Measurements from ENCODE around the gene CHID1.

CHID1 gene

DNA sequence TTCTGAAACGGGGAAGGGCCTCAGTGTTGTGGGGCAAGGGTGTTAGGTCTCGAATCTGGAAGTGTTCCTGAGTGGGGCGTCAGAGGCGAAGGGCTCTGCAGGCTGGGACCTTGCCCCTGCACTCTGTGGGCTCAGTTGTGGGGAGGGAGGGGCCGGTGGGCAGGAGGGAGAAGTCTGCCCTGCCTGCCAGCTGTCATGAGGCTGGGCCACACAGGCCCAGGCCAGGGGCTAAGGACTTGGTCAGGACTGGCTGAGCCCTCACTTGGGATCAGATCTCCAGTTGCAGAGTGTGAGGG is 82.8 kb downstream of the CHID1 start, which contains the start of gene CRACR2B:
Gene CRACR2B, plus strand, starts transcription at position 23 of the 296 bp plus-strand sequence. CDS start 689 bp downstream, outside the sequence.
- peak within 1 kb of the TSS; percentile 61 for H4K8ac ChIP-seq (ENCODE audit: low read depth, low read length)
- H3K23ac ChIP-seq (ENCODE audit: low read length), result no peak within 1 kb of the TSS
- peaks cover 7% of the 10 kb centered on the region for H3K9me3 ChIP-seq (ENCODE audit: insufficient read depth, low read depth, low read length)
- H3K79me1 ChIP-seq (ENCODE audit: low read length), result peaks cover 14% of the 10 kb centered on the region
- H3K36me3 ChIP-seq (ENCODE audit: control insufficient read depth in 1 of 2, insufficient read depth in 2 of 2, low read length in 2 of 2), result peaks cover 17 to 18% of the 10 kb centered on the region in 2 experiments
- no CpG with 5 or more reads among the region's 5 CpGs for WGBS (ENCODE audit: extremely low coverage, insufficient coverage, insufficient read length)
- H3K18ac ChIP-seq (ENCODE audit: low read length), result no peak within 1 kb of the TSS
- H3K27me3 ChIP-seq (ENCODE audit: insufficient read depth, low read length), result peaks cover 33% of the 10 kb centered on the region
- H4K91ac ChIP-seq (ENCODE audit: low read depth, low read length), result peak within 1 kb of the TSS; percentile 48
- H3K4me1 ChIP-seq (ENCODE audit: control insufficient read depth in 1 of 2, insufficient read depth in 2 of 2, low read length in 2 of 2), result peaks cover 39 to 43% of the 10 kb centered on the region in 2 experiments
- no peak within 1 kb of the TSS for H4K12ac ChIP-seq (ENCODE audit: low read depth, low read length)
- no peak within 1 kb of the TSS for H3K27ac ChIP-seq (ENCODE audit: low read depth, low read length)
- H3K14ac ChIP-seq (ENCODE audit: low read length), result peak within 1 kb of the TSS; percentile 22
- no peak within 1 kb of the TSS for H3K9ac ChIP-seq (ENCODE audit: low read length)
- H2BK5ac ChIP-seq (ENCODE audit: low read depth, low read length, poor library complexity), result no peak within 1 kb of the TSS
- H2BK12ac ChIP-seq (ENCODE audit: low read length), result peak within 1 kb of the TSS; percentile 20
- DNase-seq, result no peak
- peaks cover 2% of the 10 kb centered on the region for H3K79me2 ChIP-seq (ENCODE audit: control insufficient read depth, insufficient read depth, low read length, poor library complexity)
- peak within 1 kb of the TSS; percentile 17 for H2AFZ ChIP-seq (ENCODE audit: insufficient read depth, low read length, poor library complexity)
- H2BK120ac ChIP-seq (ENCODE audit: insufficient read depth, low read length, poor library complexity), result peak within 1 kb of the TSS; percentile 18
- H3K4me2 ChIP-seq (ENCODE audit: low read length), result peak within 1 kb of the TSS; percentile 64
- peak within 1 kb of the TSS; percentile 53 for H3K4me3 ChIP-seq (ENCODE audit: low read depth, low read length)
- H3K4ac ChIP-seq (ENCODE audit: low read depth, low read length), result no peak within 1 kb of the TSS
- peak within 1 kb of the TSS; percentile 18 for H2AK5ac ChIP-seq (ENCODE audit: low read length)

DNA sequence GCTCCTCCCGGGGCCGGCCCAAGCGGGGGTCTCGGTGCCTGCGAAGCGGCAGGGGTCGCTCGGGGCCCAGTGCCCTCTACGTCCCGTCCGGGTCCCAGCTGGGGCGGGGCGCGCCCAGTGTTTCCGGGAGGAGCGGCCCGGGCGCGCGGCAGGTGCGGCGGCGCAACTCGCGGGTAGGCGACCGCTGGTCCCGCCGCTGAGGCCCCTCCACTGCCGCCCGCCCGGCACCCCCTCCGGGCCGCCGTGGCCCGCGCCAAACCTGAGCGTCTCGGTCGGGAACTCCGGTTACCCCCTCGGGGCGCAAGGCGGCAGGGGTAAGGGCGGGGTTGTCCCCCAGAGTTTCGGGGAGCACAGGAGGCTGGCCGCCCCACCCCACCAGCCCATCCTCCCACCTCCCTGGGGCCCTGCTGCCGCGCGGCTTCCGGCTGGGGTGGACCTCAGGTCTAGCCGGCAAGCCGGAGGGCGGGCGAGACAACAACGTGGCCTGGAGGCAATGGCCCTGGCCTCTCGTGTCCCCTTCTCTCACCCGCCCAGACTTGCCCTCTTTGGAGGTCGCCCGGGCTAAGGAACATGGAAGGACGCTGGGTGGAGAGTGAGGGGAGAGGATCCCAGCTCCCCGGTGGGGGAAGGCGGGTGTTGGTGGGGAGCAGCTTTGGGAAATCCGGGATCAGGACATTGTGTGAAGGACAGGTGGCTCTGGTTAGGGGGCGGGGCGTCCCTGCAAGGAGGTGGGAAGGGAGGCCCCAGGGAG is 83.3 kb downstream of the CHID1 start:
- no peak overlapping the region for H2BK5ac ChIP-seq (ENCODE audit: low read depth, low read length, poor library complexity)
- no CpG with 5 or more reads among the region's 66 CpGs for whole genome bisulfite sequencing (ENCODE audit: extremely low coverage, insufficient coverage, insufficient read length)
- DNase-seq, result peak in 1 of 2 donors; percentile 29
- peaks cover 33% of the 10 kb centered on the region for H3K27me3 ChIP-seq (ENCODE audit: insufficient read depth, low read length)
- H3K23ac ChIP-seq (ENCODE audit: low read length), result no peak overlapping the region
- peak overlapping the region; percentile 53 for H3K4me3 ChIP-seq (ENCODE audit: low read depth, low read length)
- peaks cover 7% of the 10 kb centered on the region for H3K9me3 ChIP-seq (ENCODE audit: insufficient read depth, low read depth, low read length)
- peaks cover 20% of the 10 kb centered on the region in 2 experiments for H3K36me3 ChIP-seq (ENCODE audit: control insufficient read depth in 1 of 2, insufficient read depth in 2 of 2, low read length in 2 of 2)
- peak overlapping the region; percentile 20 for H2BK12ac ChIP-seq (ENCODE audit: low read length)
- no peak overlapping the region for H3K4ac ChIP-seq (ENCODE audit: low read depth, low read length)
- peak overlapping the region; percentile 48 for H4K91ac ChIP-seq (ENCODE audit: low read depth, low read length)
- H3K79me1 ChIP-seq (ENCODE audit: low read length), result peaks cover 10% of the 10 kb centered on the region
- H2AK5ac ChIP-seq (ENCODE audit: low read length), result no peak overlapping the region
- H3K4me1 ChIP-seq (ENCODE audit: control insufficient read depth in 1 of 2, insufficient read depth in 2 of 2, low read length in 2 of 2), result peaks cover 36 to 40% of the 10 kb centered on the region in 2 experiments
- H3K18ac ChIP-seq (ENCODE audit: low read length), result no peak overlapping the region
- H4K8ac ChIP-seq (ENCODE audit: low read depth, low read length), result peak overlapping the region; percentile 61
- peak overlapping the region; percentile 18 for H2BK120ac ChIP-seq (ENCODE audit: insufficient read depth, low read length, poor library complexity)
- H2AFZ ChIP-seq (ENCODE audit: insufficient read depth, low read length, poor library complexity), result peak overlapping the region; percentile 17
- peak overlapping the region; percentile 64 for H3K4me2 ChIP-seq (ENCODE audit: low read length)
- H3K14ac ChIP-seq (ENCODE audit: low read length), result peak overlapping the region; percentile 22
- no peak overlapping the region for H3K9ac ChIP-seq (ENCODE audit: low read length)
- H3K79me2 ChIP-seq (ENCODE audit: control insufficient read depth, insufficient read depth, low read length, poor library complexity), result peaks cover 2% of the 10 kb centered on the region
- no peak overlapping the region for H3K27ac ChIP-seq (ENCODE audit: low read depth, low read length)
- no peak overlapping the region for H4K12ac ChIP-seq (ENCODE audit: low read depth, low read length)

DNA sequence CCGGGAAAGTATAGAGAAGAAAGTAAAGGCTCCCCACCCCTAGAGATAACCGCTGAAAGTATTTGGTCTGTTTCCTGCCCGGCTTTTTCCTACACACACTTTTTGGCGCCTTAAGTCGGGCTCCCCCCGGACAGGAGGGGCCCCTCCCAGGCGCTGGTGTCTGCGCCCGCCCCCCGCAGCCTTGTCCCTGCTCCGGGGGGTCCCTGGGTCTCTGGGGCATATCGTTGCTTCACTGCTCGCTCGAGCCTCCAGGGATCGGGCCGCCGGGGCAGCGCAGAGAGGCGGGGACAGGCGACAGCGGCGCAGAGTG is 83.8 kb downstream of the CHID1 start:
- Histone ChIP-seq H3K79me1 (ENCODE audit: low read length) (peaks cover 8% of the 10 kb centered on the region), H2BK5ac (ENCODE audit: low read depth, low read length, poor library complexity) (no peak overlapping the region), H4K8ac (ENCODE audit: low read depth, low read length) (peak overlapping the region; percentile 61), H4K12ac (ENCODE audit: low read depth, low read length) (no peak overlapping the region), H3K4me1 (ENCODE audit: control insufficient read depth in 1 of 2, insufficient read depth in 2 of 2, low read length in 2 of 2) (peaks cover 31 to 35% of the 10 kb centered on the region in 2 experiments), H3K27me3 (ENCODE audit: insufficient read depth, low read length) (peaks cover 32% of the 10 kb centered on the region), H3K23ac (ENCODE audit: low read length) (no peak overlapping the region), H3K4ac (ENCODE audit: low read depth, low read length) (no peak overlapping the region), H3K4me3 (ENCODE audit: low read depth, low read length) (peak overlapping the region; percentile 53), H3K36me3 (ENCODE audit: control insufficient read depth in 1 of 2, insufficient read depth in 2 of 2, low read length in 2 of 2) (peaks cover 21 to 25% of the 10 kb centered on the region in 2 experiments), H3K79me2 (ENCODE audit: control insufficient read depth, insufficient read depth, low read length, poor library complexity) (no peaks in the 10 kb centered on the region), H2AK5ac (ENCODE audit: low read length) (no peak overlapping the region), H2BK120ac (ENCODE audit: insufficient read depth, low read length, poor library complexity) (peak overlapping the region; percentile 18), H3K27ac (ENCODE audit: low read depth, low read length) (no peak overlapping the region), H2BK12ac (ENCODE audit: low read length) (peak overlapping the region; percentile 20), H3K9me3 (ENCODE audit: insufficient read depth, low read depth, low read length) (peaks cover 2% of the 10 kb centered on the region), H2AFZ (ENCODE audit: insufficient read depth, low read length, poor library complexity) (peak overlapping the region; percentile 17), H4K91ac (ENCODE audit: low read depth, low read length) (peak overlapping the region; percentile 48), H3K14ac (ENCODE audit: low read length) (peak overlapping the region; percentile 22), H3K4me2 (ENCODE audit: low read length) (peak overlapping the region; percentile 64), H3K9ac (ENCODE audit: low read length) (no peak overlapping the region), H3K18ac (ENCODE audit: low read length) (no peak overlapping the region)
- no CpG with 5 or more reads among the region's 22 CpGs for WGBS (ENCODE audit: extremely low coverage, insufficient coverage, insufficient read length)
- no peak for DNase-seq

DNA sequence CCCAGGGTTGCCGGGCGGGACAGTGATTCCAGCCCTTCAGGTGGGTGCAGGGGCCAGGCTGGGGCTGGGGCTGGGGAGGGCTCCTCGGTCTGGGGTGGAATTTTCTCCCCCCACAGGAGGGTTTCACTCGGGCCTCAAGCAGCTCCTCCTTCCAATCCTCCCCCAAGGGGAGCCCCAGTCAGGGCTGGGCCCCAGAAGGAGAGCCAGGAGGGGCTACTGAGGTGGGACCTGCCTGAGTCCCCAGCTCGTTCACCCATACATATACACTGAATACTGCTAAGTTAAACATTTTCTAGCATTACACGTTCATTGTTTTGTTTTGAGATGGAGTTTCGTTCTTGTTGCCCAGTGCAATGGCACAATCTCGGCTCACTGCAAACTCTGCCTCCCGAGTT is 84.4 kb downstream of the CHID1 start:
- Histone ChIP-seq H3K4ac (ENCODE audit: low read depth, low read length) (no peak overlapping the region), H3K79me1 (ENCODE audit: low read length) (peaks cover 8% of the 10 kb centered on the region)

More for the DNA sequence above, 84.4 kb downstream of the CHID1 start:
- Histone ChIP-seq H4K8ac (ENCODE audit: low read depth, low read length) (no peak overlapping the region), H2AK5ac (ENCODE audit: low read length) (no peak overlapping the region), H3K36me3 (ENCODE audit: control insufficient read depth in 1 of 2, insufficient read depth in 2 of 2, low read length in 2 of 2) (peaks cover 25% of the 10 kb centered on the region in 2 experiments), H3K9ac (ENCODE audit: low read length) (no peak overlapping the region), H3K14ac (ENCODE audit: low read length) (no peak overlapping the region), H4K12ac (ENCODE audit: low read depth, low read length) (no peak overlapping the region), H3K4me1 (ENCODE audit: control insufficient read depth in 1 of 2, insufficient read depth in 2 of 2, low read length in 2 of 2) (peaks cover 31 to 36% of the 10 kb centered on the region in 2 experiments), H3K79me2 (ENCODE audit: control insufficient read depth, insufficient read depth, low read length, poor library complexity) (no peaks in the 10 kb centered on the region), H3K4me2 (ENCODE audit: low read length) (no peak overlapping the region), H2BK5ac (ENCODE audit: low read depth, low read length, poor library complexity) (no peak overlapping the region), H2BK120ac (ENCODE audit: insufficient read depth, low read length, poor library complexity) (no peak overlapping the region), H4K91ac (ENCODE audit: low read depth, low read length) (no peak overlapping the region), H3K9me3 (ENCODE audit: insufficient read depth, low read depth, low read length) (peaks cover 2% of the 10 kb centered on the region), H3K18ac (ENCODE audit: low read length) (no peak overlapping the region), H3K4me3 (ENCODE audit: low read depth, low read length) (no peak overlapping the region), H2AFZ (ENCODE audit: insufficient read depth, low read length, poor library complexity) (no peak overlapping the region), H3K23ac (ENCODE audit: low read length) (no peak overlapping the region), H3K27ac (ENCODE audit: low read depth, low read length) (no peak overlapping the region), H2BK12ac (ENCODE audit: low read length) (no peak overlapping the region), H3K27me3 (ENCODE audit: insufficient read depth, low read length) (peaks cover 27% of the 10 kb centered on the region)
- no CpG with 5 or more reads among the region's 9 CpGs for WGBS (ENCODE audit: extremely low coverage, insufficient coverage, insufficient read length)
- DNase-seq, result no peak
